ENCODE data around the gene CNTNAP5. TPM values are rescaled to one million over a fixed set of nuclear protein-coding genes. Genes with fewer than 3 reads are reported as not detected.

The CNTNAP5 gene
- total RNA-seq, 1 experiment from 2014 or later = not detected

- no TSS peak for BruUV-seq (replicated peaks)
- Histone ChIP-seq H3K4me3 (ENCODE audit: low read depth in 2 of 2, low read length in 2 of 2) (no peak overlapping the region), H3K27ac (ENCODE audit: low read length) (no peak overlapping the region), H3K9me3 (ENCODE audit: control insufficient read depth, insufficient read depth, low read depth, low read length) (no peaks in the 10 kb centered on the region), H3K36me3 (ENCODE audit: control insufficient read depth, insufficient read depth, low read length) (no peaks in the 10 kb centered on the region), H3K27me3 (ENCODE audit: control insufficient read depth, insufficient read depth, low read length) (no peaks in the 10 kb centered on the region), H3K4me1 (ENCODE audit: control insufficient read depth, insufficient read depth, low read length) (no peaks in the 10 kb centered on the region; the same call in 1 of the 2 replicates)
- DNase-seq (ENCODE audit: low read depth, low spot score) (no peak), ATAC-seq (no peak)
- in situ Hi-C loops (cut with HindIII; ENCODE audit: low pct_unique_long_range_greater_than_20kb, low sequenced_read_pairs) = no loop called here
- ChIA-PET POLR2A (no interaction called here), CTCF (no interaction called here)
- TF ChIP-seq SIN3A (IDR thresholded peaks at IDR 0.05; ENCODE audit: borderline replicate concordance, insufficient read depth, low read depth, low read length) (no peak), CTCF (IDR thresholded peaks at IDR 0.05) (no peak), REST (IDR thresholded peaks at IDR 0.05; ENCODE audit: insufficient read depth in 1 of 2, low read depth in 2 of 2, low read length in 1 of 2) (no peak), POLR2AphosphoS5 (IDR thresholded peaks at IDR 0.05; ENCODE audit: low read depth, low read length) (no peak), TCF7L2 (IDR thresholded peaks at IDR 0.05; ENCODE audit: low read depth, low read length) (no peak)
- intact Hi-C loops (cut with micrococcal nuclease; ENCODE audit: unreplicated experiment) = no loop called here
These were observed 126.6 kb downstream of the CNTNAP5 start for GRCh38 chr2:124151691-124152090.

GRCh38 chr2:124153713-124154112 lies 128.6 kb downstream of the CNTNAP5 start:
- no peak overlapping the region for H3K27ac ChIP-seq (ENCODE audit: low read length)
- no peaks in the 10 kb centered on the region for H3K36me3 ChIP-seq (ENCODE audit: control insufficient read depth, insufficient read depth, low read length)
- H3K27me3 ChIP-seq (ENCODE audit: control insufficient read depth, insufficient read depth, low read length) = no peaks in the 10 kb centered on the region
- ChIA-PET CTCF (no interaction called here), POLR2A (no interaction called here)
- in situ Hi-C loops (cut with HindIII; ENCODE audit: low pct_unique_long_range_greater_than_20kb, low sequenced_read_pairs) = no loop called here
- intact Hi-C loops (cut with micrococcal nuclease; ENCODE audit: unreplicated experiment) = no loop called here
- no peak overlapping the region for H3K4me3 ChIP-seq (ENCODE audit: low read depth in 2 of 2, low read length in 2 of 2)
- no peaks in the 10 kb centered on the region for H3K9me3 ChIP-seq (ENCODE audit: control insufficient read depth, insufficient read depth, low read depth, low read length)
- ATAC-seq (no peak), DNase-seq (ENCODE audit: low read depth, low spot score) (no peak)
- BruUV-seq (replicated peaks) = no TSS peak
- no peaks in the 10 kb centered on the region for H3K4me1 ChIP-seq (ENCODE audit: control insufficient read depth, insufficient read depth, low read length)
- TF ChIP-seq CTCF (IDR thresholded peaks at IDR 0.05) = no peak
- no peak for TF ChIP-seq POLR2AphosphoS5 (IDR thresholded peaks at IDR 0.05; ENCODE audit: low read depth, low read length)
- no peak for TF ChIP-seq REST (IDR thresholded peaks at IDR 0.05; ENCODE audit: insufficient read depth in 1 of 2, low read depth in 2 of 2, low read length in 1 of 2)
- TF ChIP-seq SIN3A (IDR thresholded peaks at IDR 0.05; ENCODE audit: borderline replicate concordance, insufficient read depth, low read depth, low read length) = no peak
- no peak for TF ChIP-seq TCF7L2 (IDR thresholded peaks at IDR 0.05; ENCODE audit: low read depth, low read length)
